PC-3 (cell line): ENCODE measurements around the gene PGA3. TPM values are rescaled to one million over a fixed set of nuclear protein-coding genes. Genes with fewer than 3 reads are reported as not detected.

Experiments used
- ATAC-seq: fragments of 200-7000 bp; cut with Tn5 transposase; 2 replicates; pipeline ENCODE4 v1.9.1; 2020; ENCODE audit warnings: mild to moderate bottlenecking, moderate library complexity
- BruUV-seq: library from RNA; stranded (reverse); fragments of 400-500 nt; replicated peaks from 2 replicates; lab custom pipeline; 2021; lab: Mats Ljungman, UMichigan
- CTCF ChIA-PET: fragments of 300-600 bp; sonication (Branson Sonifier 250); formaldehyde crosslinking; loops from one replicate; lab custom pipeline; 2022; ENCODE audit warnings: antibody characterized with exemption; lab: Charles Lee
- POLR2A ChIA-PET: fragments of 300-600 bp; sonication (Branson Sonifier 250); formaldehyde crosslinking; loops from one replicate; lab custom pipeline; 2022; ENCODE audit warnings: antibody characterized with exemption; ENCODE audit not compliant: unreplicated experiment; lab: Charles Lee
- DNase-seq: peaks from one replicate; pipeline ENCODE4 v3.0.0-alpha.2; 2015
- H2AFZ ChIP-seq: fragments of 300-600 bp; sonication (generic); 2 replicates; pipeline ENCODE4 v1.6.0; 2016; ENCODE audit warnings: antibody characterized with exemption, low read length
- H3F3A ChIP-seq: fragments of 300-600 bp; sonication (generic); one replicate; pipeline ENCODE4 v1.6.0; 2017; ENCODE audit warnings: antibody characterized with exemption, low read length, control low read depth, mild to moderate bottlenecking; ENCODE audit not compliant: unreplicated experiment
- H3K27ac ChIP-seq: fragments of 300-600 bp; sonication (generic); 2 replicates; pipeline ENCODE4 v1.5.1; 2016; ENCODE audit warnings: mild to moderate bottlenecking, low read length
- H3K27me3 ChIP-seq: fragments of 300-600 bp; sonication (generic); 2 replicates; pipeline ENCODE4 v1.6.1; 2016; ENCODE audit warnings: low read length, mixed read lengths
- H3K36me3 ChIP-seq: fragments of 300-600 bp; sonication (generic); 2 replicates; pipeline ENCODE4 v1.6.1; 2016; ENCODE audit warnings: low read depth, mixed run types, low read length, mixed read lengths
- H3K4me1 ChIP-seq: fragments of 300-600 bp; sonication (generic); 2 replicates; pipeline ENCODE4 v1.5.1; 2016; ENCODE audit warnings: low read length; ENCODE audit not compliant: insufficient read depth
- H3K4me2 ChIP-seq: fragments of 300-600 bp; sonication (generic); 2 replicates; pipeline ENCODE4 v1.6.0; 2016; ENCODE audit warnings: low read length
- H3K4me3 ChIP-seq: fragments of 300-600 bp; sonication (generic); 2 replicates; pipeline ENCODE4 v1.5.1; 2016; ENCODE audit warnings: mild to moderate bottlenecking, low read length, mixed read lengths
- H3K79me2 ChIP-seq: fragments of 300-600 bp; sonication (generic); 2 replicates; pipeline ENCODE4 v1.6.1; 2017; ENCODE audit warnings: low read length, mixed read lengths
- H3K9ac ChIP-seq: fragments of 300-600 bp; sonication (generic); 2 replicates; pipeline ENCODE4 v1.6.0; 2016; ENCODE audit warnings: mild to moderate bottlenecking, low read length
- H3K9me2 ChIP-seq: fragments of 300-600 bp; sonication (generic); replicated peaks from 2 replicates; pipeline ENCODE4 v1.6.1; 2016; ENCODE audit warnings: mixed run types, low read length, mixed read lengths
- H3K9me3 ChIP-seq: fragments of 300-600 bp; sonication (generic); 2 replicates; pipeline ENCODE4 v1.6.1; 2016; ENCODE audit warnings: low read length, mixed read lengths
- H4K20me1 ChIP-seq: fragments of 300-600 bp; sonication (generic); 2 replicates; pipeline ENCODE4 v1.6.1; 2016; ENCODE audit warnings: low read length, mixed read lengths
- CTCF ChIP-seq: fragments of 300-600 bp; sonication (generic); conservative IDR thresholded peaks from 2 replicates; pipeline ENCODE4 v1.5.1; 2017; ENCODE audit warnings: antibody characterized with exemption, low read depth, mild to moderate bottlenecking, low read length
- EZH2 ChIP-seq: fragments of 300-600 bp; sonication (generic); IDR thresholded peaks from one replicate; pipeline ENCODE4 v1.6.1; 2017; ENCODE audit warnings: antibody characterized with exemption, mild to moderate bottlenecking, low read length; ENCODE audit not compliant: unreplicated experiment
- EZH2phosphoT487 ChIP-seq: fragments of 300-600 bp; sonication (generic); IDR thresholded peaks from 2 replicates; pipeline ENCODE4 v1.6.1; 2018; ENCODE audit warnings: mild to moderate bottlenecking, antibody characterized with exemption, low read length, borderline replicate concordance
- intact Hi-C: fragments of 100-400 bp; cut with micrococcal nuclease; formaldehyde crosslinking; loops from 2 replicates; pipeline ENCODE4 v1.9.0; 2023
- total RNA-seq: library from RNA; depleted of rRNA; stranded (reverse); fragments of >200 nt; gene quantifications from 2 replicates; pipeline ENCODE4 v1.2.3, GENCODE V29; 2014

Gene PGA3
- total RNA-seq, 1 experiment from 2014 or later: not detected

GRCh38 chr11:61254403-61255025 is 51.2 kb downstream of the PGA3 start:
- DNase-seq (peak; percentile 79), ATAC-seq (peak; percentile 97)
- Histone ChIP-seq H3K4me2 (no peak overlapping the region), H3F3A (no peaks in the 10 kb centered on the region), H3K4me3 (no peak overlapping the region), H3K79me2 (no peaks in the 10 kb centered on the region), H3K27ac (no peak overlapping the region), H2AFZ (no peak overlapping the region), H4K20me1 (no peaks in the 10 kb centered on the region), H3K36me3 (no peaks in the 10 kb centered on the region), H3K9me2 (no peaks in the 10 kb centered on the region), H3K27me3 (peaks cover 14% of the 10 kb centered on the region), H3K9me3 (no peaks in the 10 kb centered on the region), H3K9ac (no peak overlapping the region), H3K4me1 (no peaks in the 10 kb centered on the region)
- ChIA-PET CTCF (interaction anchor here (0.6 kb wide), 2 partner anchors 139 to 637 kb away, joined by 3 to 11 read pairs; no protein-coding TSS in a partner anchor), POLR2A (no interaction called here)
- TF ChIP-seq CTCF: peak; percentile 91
- no peak for TF ChIP-seq EZH2
- intact Hi-C loops: loop anchor here (10.0 kb wide), 1 partner anchor 80 kb away; the partner anchor contains the start of genes DDB1 and TKFC
- no TSS peak for BruUV-seq

- POLR2A ChIA-PET: interaction anchor here (0.6 kb wide), 1 partner anchor 70 kb away, joined by 4 read pairs; no protein-coding TSS in a partner anchor
- Histone ChIP-seq H3K9ac (no peak overlapping the region), H3K36me3 (no peaks in the 10 kb centered on the region), H3K9me3 (no peaks in the 10 kb centered on the region), H3K27me3 (no peaks in the 10 kb centered on the region), H4K20me1 (no peaks in the 10 kb centered on the region), H3K9me2 (no peaks in the 10 kb centered on the region), H2AFZ (no peak overlapping the region), H3K4me1 (no peaks in the 10 kb centered on the region), H3K27ac (no peak overlapping the region), H3K4me3 (no peak overlapping the region), H3K79me2 (no peaks in the 10 kb centered on the region), H3F3A (no peaks in the 10 kb centered on the region), H3K4me2 (no peak overlapping the region)
- no TSS peak for BruUV-seq
- no peak for DNase-seq
- CTCF ChIA-PET: no interaction called here
- no peak for ATAC-seq
- intact Hi-C loops: loop anchor here (10.0 kb wide), 1 partner anchor 78 kb away; the partner anchor contains the start of genes DDB1 and TKFC
- no peak for TF ChIP-seq CTCF
- TF ChIP-seq EZH2: no peak
- TF ChIP-seq EZH2phosphoT487: no peak
These were observed 53.6 kb downstream of the PGA3 start for GRCh38 chr11:61256710-61257482.

GRCh38 chr11:61258546-61258945 is 55.2 kb downstream of the PGA3 start:
- intact Hi-C loops: loop anchor here (10.0 kb wide), 1 partner anchor 76 kb away; the partner anchor contains the start of genes DDB1 and TKFC

More at GRCh38 chr11:61258546-61258945, 55.2 kb downstream of the PGA3 start:
- H3K79me2 ChIP-seq: no peaks in the 10 kb centered on the region
- H3K36me3 ChIP-seq: no peaks in the 10 kb centered on the region
- no peak overlapping the region for H3K4me2 ChIP-seq
- no peak overlapping the region for H3K4me3 ChIP-seq
- no peaks in the 10 kb centered on the region for H3K27me3 ChIP-seq
- H3F3A ChIP-seq: no peaks in the 10 kb centered on the region
- DNase-seq (no peak), ATAC-seq (no peak)
- no peak for TF ChIP-seq CTCF
- no peak for TF ChIP-seq EZH2
- TF ChIP-seq EZH2phosphoT487: no peak
- H3K27ac ChIP-seq: no peak overlapping the region
- no peaks in the 10 kb centered on the region for H3K9me3 ChIP-seq
- no peaks in the 10 kb centered on the region for H4K20me1 ChIP-seq
- CTCF ChIA-PET: no interaction called here
- no peak overlapping the region for H3K9ac ChIP-seq
- no peaks in the 10 kb centered on the region for H3K9me2 ChIP-seq
- POLR2A ChIA-PET: no interaction called here
- no peaks in the 10 kb centered on the region for H3K4me1 ChIP-seq
- no TSS peak for BruUV-seq
- no peak overlapping the region for H2AFZ ChIP-seq
